NCI-H2171 (cell line): ENCODE results near the gene CLIC3.
"Not testable (repeated sequence)": the region's sequence is repeated elsewhere in the genome, so short reads cannot be mapped to it uniquely, and the experiment has no call there.

Experiments
- DNase-seq: peaks from one replicate; lab custom pipeline; 2025; lab: John Stamatoyannopoulos, UW

Gene CLIC3

GRCh38 chr9:136996361-136997292 is at the start of gene CLIC3:
Gene CLIC3 (minus strand): TSS chr9:136996568. CDS start chr9:136996543, 25 bp downstream.
- DNase-seq = peak; percentile 26

- peak; percentile 82 for DNase-seq
These were observed 49.1 kb upstream of the CLIC3 start for GRCh38 chr9:137045294-137046087.

- DNase-seq = no peak
These were observed 48.3 kb upstream of the CLIC3 start for GRCh38 chr9:137044502-137045177.

- no peak for DNase-seq
These were observed 47.7 kb upstream of the CLIC3 start for GRCh38 chr9:137044037-137044436.

- DNase-seq = no peak
These were observed 46.7 kb upstream of the CLIC3 start for GRCh38 chr9:137042751-137043727.

- no peak for DNase-seq
These were observed 44.8 kb upstream of the CLIC3 start for GRCh38 chr9:137041124-137041523.

GRCh38 chr9:137040568-137040967 is 44.2 kb upstream of the CLIC3 start:
- DNase-seq = no peak

GRCh38 chr9:137039611-137040366 is 43.4 kb upstream of the CLIC3 start:
- DNase-seq = no peak

- no peak for DNase-seq
These were observed 42.5 kb upstream of the CLIC3 start for GRCh38 chr9:137038916-137039315.

- DNase-seq = no peak
These were observed 41.1 kb upstream of the CLIC3 start for GRCh38 chr9:137037483-137037882.

- no peak for DNase-seq
These were observed 40.7 kb upstream of the CLIC3 start for GRCh38 chr9:137037035-137037434.

- DNase-seq = no peak
These were observed 39.6 kb upstream of the CLIC3 start for GRCh38 chr9:137035937-137036336.

- DNase-seq = no peak
These were observed 39.1 kb upstream of the CLIC3 start for GRCh38 chr9:137035507-137035834.

GRCh38 chr9:137034709-137035506 is 38.5 kb upstream of the CLIC3 start:
- peak; percentile 90 for DNase-seq

- DNase-seq = no peak
These were observed 37.8 kb upstream of the CLIC3 start for GRCh38 chr9:137034039-137034708.

- not testable (repeated sequence) for DNase-seq
These were observed 37.1 kb upstream of the CLIC3 start for GRCh38 chr9:137033481-137033880.

- no peak for DNase-seq
These were observed 36.5 kb upstream of the CLIC3 start for GRCh38 chr9:137032858-137033257.

- DNase-seq = peak; percentile 52
These were observed 35.7 kb upstream of the CLIC3 start, which contains the start of gene FUT7 for GRCh38 chr9:137031904-137032640. Gene FUT7 (minus strand): TSS chr9:137032088. CDS start chr9:137031991, 97 bp downstream.
